ENCODE measurements around the gene PAX2.

- TF ChIP-seq CTCF (IDR thresholded peaks at IDR 0.05) (no peak), POLR2A (IDR thresholded peaks at IDR 0.05) (no peak)
Measured at GRCh38 chr10:100718197-100718742, 27.1 kb upstream of the PAX2 start.

All from testis (tissue), 2 donors.